GM18502 (cell line): ENCODE results near the gene ZFP28.

Source experiments
- ATAC-seq: cut with Tn5 transposase; IDR thresholded peaks from one replicate; pipeline ENCODE4 v1.9.1; 2021; ENCODE audit warnings: mild to moderate bottlenecking; ENCODE audit not compliant: unreplicated experiment, poor library complexity

ZFP28 gene

GRCh38 chr19:56538761-56539263 is at the start of gene ZFP28:
TSS of gene ZFP28 (plus strand) at chr19:56538948. CDS start at chr19:56539019, 71 bp downstream.
- no peak for ATAC-seq

- ATAC-seq = no peak
These were observed 47.3 kb upstream of the ZFP28 start for GRCh38 chr19:56491399-56491798.

GRCh38 chr19:56504581-56504980 is 34.2 kb upstream of the ZFP28 start:
- no peak for ATAC-seq

GRCh38 chr19:56507446-56508289 is 31.1 kb upstream of the ZFP28 start, which contains the start of gene ZNF471:
TSS of gene ZNF471 (plus strand) at chr19:56507855. CDS start at chr19:56511572, 3,717 bp downstream.
- ATAC-seq = no peak

GRCh38 chr19:56508290-56508778 is 30.4 kb upstream of the ZFP28 start:
- ATAC-seq = no peak

- no peak for ATAC-seq
These were observed 13.4 kb upstream of the ZFP28 start for GRCh38 chr19:56525214-56525860.

GRCh38 chr19:56537442-56537841 is 1.3 kb upstream of the ZFP28 start:
- no peak for ATAC-seq

GRCh38 chr19:56538254-56538760 is 441 bp upstream of the ZFP28 start:
- no peak for ATAC-seq

- ATAC-seq = no peak
These were observed 5.0 kb downstream of the ZFP28 start for GRCh38 chr19:56543776-56544175.

GRCh38 chr19:56547535-56547934 is 8.8 kb downstream of the ZFP28 start:
- no peak for ATAC-seq

GRCh38 chr19:56554272-56554869 is 15.6 kb downstream of the ZFP28 start:
- no peak for ATAC-seq

- ATAC-seq = no peak
These were observed 24.0 kb downstream of the ZFP28 start for GRCh38 chr19:56562766-56563165.

- ATAC-seq = peak; percentile 38
These were observed 28.1 kb downstream of the ZFP28 start for GRCh38 chr19:56566904-56567273.

GRCh38 chr19:56567274-56568120 is 28.7 kb downstream of the ZFP28 start, which contains the start of gene ZNF470:
TSS of gene ZNF470 (plus strand) at chr19:56567468. CDS start at chr19:56570312, 2,844 bp downstream.
- peak; percentile 98 for ATAC-seq

GRCh38 chr19:56572589-56572988 is 33.8 kb downstream of the ZFP28 start:
- ATAC-seq = no peak

- no peak for ATAC-seq
These were observed 35.2 kb downstream of the ZFP28 start for GRCh38 chr19:56573914-56574313.

GRCh38 chr19:56577719-56578602 is 39.2 kb downstream of the ZFP28 start:
- ATAC-seq = no peak

GRCh38 chr19:56594446-56594782 is 55.7 kb downstream of the ZFP28 start:
- no peak for ATAC-seq
